Midbrain (tissue), 1 donor: ENCODE results near the gene FASTK.

Source experiments
- DNase-seq: peaks from one replicate; lab custom pipeline; 2025; lab: John Stamatoyannopoulos, UW

Gene FASTK

GRCh38 chr7:151064454-151064853 lies 16.2 kb downstream of the FASTK start:
- no peak for DNase-seq

- no peak for DNase-seq
Measured at GRCh38 chr7:151063212-151063561, 17.4 kb downstream of the FASTK start.

DNA sequence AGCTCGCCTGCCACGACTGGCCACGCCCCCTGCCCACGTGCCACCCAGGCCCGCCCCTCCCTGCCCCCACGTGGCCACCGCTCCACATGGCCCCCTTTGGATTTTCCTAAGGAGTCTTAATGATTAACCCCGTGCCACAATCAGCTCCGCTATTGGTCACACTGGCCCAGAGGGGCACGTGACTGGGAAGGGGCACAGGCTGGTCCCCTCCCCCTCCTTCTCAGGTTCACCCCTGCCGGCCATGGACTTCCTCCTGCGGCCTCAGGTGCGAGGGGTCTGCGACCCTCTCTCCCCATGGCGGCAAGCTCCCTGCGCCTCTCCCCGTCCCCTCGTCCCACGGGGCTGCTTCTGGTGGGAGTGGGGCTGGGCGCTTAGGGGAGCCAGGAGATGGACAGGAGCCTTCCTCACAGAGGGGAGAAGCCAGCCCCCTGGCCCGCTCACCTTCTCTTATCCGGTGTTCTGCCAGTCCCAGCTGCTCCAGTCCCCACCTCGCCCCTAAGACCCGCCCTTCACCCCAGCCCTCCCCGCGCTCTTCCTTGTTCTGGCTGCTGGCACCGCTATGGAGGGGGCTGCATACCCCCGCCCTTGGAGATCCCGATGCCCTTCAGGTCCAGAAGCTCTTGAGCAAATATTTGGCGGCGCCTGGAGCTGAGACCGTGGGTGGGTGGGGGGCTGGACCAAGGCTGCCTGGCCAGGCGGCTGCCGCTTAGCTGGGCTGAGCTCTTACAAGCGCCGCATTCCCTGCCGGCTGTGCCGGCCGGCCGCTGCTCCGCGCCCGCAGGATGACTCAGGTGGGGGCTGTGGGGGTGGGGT lies 18.0 kb downstream of the FASTK start:
- no peak for DNase-seq

GRCh38 chr7:151062111-151062398 lies 18.6 kb downstream of the FASTK start:
- no peak for DNase-seq

- no peak for DNase-seq
Measured at GRCh38 chr7:151061213-151062110, 19.1 kb downstream of the FASTK start.

GRCh38 chr7:151060416-151061212 lies 20.0 kb downstream of the FASTK start:
- peak; percentile 31 for DNase-seq

DNA sequence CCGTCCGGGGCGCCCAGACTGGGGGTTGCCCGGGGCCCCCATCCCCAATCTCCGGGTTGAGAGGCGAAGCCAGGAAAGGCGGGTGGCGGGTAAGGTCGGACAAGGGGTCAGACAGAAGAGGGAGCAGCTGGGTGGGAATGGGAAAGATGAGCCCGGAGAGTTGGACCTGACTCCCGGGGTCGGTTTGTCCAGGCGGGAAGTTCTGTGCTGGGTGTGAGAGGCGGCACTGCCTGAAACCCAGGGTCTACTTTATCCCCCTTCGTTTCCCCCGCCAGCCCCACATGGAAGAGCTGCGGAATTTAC lies 20.5 kb downstream of the FASTK start:
- DNase-seq = no peak

GRCh38 chr7:151059367-151060112 lies 21.1 kb downstream of the FASTK start, which contains the start of gene SLC4A2:
SLC4A2 (plus strand) TSS chr7:151059589; CDS start chr7:151061988, 2,399 bp downstream.
- peak; percentile 88 for DNase-seq

- DNase-seq = no peak
Measured at GRCh38 chr7:151058781-151059366, 21.7 kb downstream of the FASTK start.

DNA sequence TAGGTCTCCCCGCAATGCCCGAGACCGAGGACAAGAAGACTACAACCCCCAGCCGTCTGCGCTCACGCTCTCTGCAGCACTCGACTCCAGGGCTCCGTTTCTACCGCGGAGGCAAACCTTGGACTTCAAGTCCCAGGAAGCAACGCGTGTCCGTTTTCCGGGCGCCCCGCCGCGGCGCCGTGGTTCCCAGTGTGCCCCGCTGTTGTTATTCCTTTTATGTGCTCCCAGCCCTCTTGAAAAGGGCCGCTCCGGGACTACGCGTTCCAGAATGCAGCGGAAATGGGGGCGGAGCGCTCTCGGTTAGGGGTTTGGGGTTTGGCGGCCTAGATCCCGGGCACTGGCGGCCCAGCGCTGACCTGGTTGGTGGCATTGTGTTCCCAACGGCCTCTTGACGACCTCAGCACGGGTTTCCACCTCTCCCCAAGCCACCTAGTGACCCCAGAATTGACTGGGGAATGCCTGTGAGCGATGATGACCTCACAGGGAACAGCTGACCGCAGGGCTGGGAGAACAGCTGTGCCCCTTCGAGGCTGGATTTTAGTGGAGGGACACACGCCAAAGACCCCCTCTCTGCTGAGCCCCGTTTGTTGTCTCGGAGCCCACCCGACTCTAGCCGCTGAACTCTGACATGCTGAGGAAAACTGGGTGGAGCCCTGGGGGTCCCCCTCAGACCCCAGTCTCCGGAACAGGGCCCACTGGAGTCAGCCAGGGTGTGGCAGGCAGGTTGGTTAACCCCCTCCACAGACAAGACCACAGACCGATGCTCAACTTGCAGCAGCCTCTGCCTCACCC lies 22.4 kb downstream of the FASTK start:
- DNase-seq = peak; percentile 99

DNA sequence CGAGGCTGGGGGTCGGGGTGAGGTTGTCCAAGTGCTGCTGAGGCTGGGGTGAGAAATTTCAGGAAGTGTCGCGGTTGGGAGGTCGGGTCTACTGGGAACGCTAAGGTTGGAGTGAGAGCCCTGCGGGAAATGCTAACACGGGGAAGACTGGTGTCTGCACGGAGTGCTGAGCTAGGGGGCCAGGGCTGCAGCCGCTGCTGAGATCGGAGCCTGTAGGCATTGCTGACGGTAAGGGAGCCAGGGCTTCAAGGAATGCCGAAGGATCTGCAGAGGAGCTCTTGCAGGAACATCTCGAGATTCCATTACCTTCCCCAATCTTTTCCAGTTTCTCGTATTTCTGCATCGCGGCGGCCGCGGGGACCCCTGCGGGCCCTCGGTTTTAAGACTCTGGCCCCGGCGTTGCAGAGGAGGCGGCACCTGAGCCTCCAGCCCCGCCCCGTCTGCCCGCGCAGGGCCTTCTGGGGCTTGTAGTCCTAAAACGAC lies 23.1 kb downstream of the FASTK start, which contains the start of gene CDK5:
CDK5 (minus strand) TSS at position 392 of the 483 bp plus-strand sequence; CDS start at position 343, 49 bp downstream.
- no peak for DNase-seq

DNA sequence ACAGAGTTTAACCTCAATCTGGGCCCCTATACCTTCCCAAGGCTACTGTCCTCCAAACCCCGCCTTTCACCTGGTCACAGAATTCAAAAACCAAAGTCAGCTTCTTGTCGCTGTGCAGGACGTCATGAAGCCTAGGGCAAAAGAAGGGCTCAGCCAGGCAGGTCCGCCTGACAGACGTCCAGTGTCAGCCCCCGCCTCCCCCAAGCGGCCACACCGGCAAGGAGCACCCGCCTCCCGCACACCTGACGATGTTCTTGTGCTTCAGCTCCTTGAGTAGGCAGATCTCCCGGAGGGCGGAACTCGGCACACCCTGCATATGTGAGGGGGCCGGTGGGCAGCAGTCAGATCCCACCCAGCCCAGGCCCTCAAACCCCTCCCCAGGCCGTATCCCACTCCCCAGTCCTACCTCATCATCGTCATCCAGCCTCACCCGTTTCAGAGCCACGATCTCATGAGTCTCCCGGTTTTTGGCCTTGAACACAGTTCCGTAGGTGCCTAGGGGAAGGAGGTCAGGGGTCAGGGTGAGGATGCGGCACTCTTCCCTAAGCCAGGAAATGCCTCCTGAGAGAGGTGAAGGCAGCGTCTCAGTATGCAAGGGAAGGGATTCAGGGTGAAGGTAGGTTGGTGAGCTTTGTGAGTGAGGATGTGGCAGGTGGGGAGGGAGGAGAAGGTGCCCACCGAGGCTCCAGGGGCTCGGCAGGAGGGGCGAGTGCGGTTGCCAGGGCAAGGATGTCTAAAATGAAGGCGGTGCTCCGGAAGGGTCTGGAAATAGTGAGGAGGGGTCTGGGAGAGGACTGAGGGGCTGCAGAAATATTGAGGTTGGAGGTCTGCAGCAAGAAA lies 23.7 kb downstream of the FASTK start:
- DNase-seq = no peak

DNA sequence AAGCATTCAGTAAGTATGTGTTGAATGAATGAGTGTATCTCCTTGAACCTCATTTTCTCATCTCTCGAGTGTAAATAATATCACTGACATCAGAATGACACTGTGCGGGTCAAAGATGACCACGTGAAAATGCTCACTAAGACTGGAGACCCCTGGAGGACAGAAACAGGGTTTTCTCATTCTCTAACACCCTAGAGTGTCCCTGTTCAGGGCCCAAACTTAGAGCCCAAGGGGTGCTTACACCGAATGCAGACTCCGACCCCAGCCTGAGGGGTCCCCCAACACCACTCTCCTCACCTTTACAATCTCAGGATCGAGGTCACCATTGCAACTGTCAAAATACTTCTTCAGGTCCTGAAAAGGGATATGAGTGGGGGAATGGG lies 24.3 kb downstream of the FASTK start:
- DNase-seq = no peak

DNA sequence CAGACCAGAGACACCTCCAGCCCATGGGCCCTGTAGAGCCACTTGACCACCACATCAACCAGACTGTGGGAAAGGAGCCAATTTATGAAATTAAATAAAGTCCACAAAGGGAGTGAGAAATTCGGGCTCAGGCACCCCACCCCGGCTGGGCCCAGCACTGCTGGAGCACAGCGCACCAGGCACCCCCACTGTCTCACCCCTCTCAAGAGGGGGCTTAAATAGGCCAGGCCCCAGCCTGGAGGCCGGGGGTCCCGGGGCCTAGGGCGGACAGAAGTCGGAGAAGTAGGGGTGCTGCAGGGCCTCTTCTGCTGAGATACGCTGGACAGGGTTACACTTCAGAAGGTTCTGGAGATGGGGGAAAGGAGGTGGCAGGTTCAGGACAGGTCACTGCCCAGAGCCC lies 26.9 kb downstream of the FASTK start:
- DNase-seq = no peak

GRCh38 chr7:151053096-151053495 lies 27.5 kb downstream of the FASTK start:
- no peak for DNase-seq

DNA sequence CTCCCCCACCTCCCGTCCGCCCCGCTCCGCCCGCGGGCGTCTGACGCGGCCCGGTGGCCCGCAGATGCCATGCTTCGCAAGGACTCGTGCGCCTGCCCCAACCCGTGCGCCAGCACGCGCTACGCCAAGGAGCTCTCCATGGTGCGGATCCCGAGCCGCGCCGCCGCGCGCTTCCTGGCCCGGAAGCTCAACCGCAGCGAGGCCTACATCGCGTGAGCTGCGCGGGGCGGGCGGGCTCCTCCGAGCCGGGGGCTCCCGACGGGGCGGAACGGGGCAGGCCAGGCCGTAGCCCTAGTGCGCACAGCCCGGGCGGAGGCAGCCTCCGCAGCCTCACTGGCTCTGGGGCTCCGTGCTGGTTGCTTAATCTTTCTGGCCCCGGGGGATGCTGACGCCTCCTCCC lies 29.5 kb downstream of the FASTK start:
- DNase-seq = peak; percentile 16

GRCh38 chr7:151048911-151049463 lies 31.6 kb downstream of the FASTK start:
- no peak for DNase-seq

DNA sequence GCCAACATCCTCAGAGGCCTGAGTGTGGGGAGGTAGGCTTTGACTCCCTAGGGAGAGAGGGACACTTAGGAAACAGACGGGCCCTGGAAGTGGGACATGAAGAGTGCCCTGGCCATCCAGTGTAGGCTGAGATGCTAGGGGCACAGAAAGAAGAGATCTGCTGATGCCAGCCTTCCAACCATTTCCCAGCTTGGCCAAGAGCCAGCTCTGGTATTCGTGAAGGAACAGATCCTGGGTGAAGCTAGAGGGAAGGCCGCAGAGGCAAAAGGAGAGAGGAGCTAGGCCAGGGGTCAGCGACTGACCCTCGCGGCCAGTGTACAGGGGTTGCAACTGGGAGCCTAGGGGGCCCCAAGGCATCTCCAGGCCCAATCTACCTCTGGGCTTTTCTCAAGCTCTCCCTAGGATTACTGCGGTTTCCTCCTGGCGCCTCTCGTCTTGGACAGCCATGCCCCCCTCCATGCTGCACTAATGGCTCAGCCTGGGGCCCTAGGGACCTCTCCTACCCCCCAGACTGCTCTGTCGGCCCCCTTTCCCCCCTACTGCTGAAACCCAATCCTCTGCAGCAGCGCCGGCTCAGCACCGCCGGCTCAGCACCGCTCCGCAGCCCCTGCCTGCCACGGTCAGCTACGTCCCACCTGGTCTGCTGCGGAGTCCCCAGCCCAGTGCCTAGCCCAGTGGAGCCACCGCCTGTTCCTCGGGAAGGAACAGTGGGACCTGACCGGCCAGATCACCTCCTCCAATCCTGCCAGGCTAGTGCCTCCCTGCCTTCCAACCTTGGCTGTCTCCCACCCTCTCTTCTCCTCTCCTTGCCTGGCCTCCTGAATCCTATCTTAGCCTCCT lies 32.4 kb downstream of the FASTK start, which contains the start of gene ASIC3:
ASIC3 (plus strand) TSS at position 556 of the 840 bp plus-strand sequence. CDS start 355 bp downstream, outside the sequence.
- DNase-seq = no peak
